Adrenal gland (tissue), 12 donors: ENCODE measurements around the gene SPARCL1. TPM values are rescaled to one million over a fixed set of nuclear protein-coding genes. Genes with fewer than 3 reads are reported as not detected.
"Not testable (repeated sequence)": the region's sequence is repeated elsewhere in the genome, so short reads cannot be mapped to it uniquely, and the experiment has no call there.

ENCODE experiments used
- DNase-seq, 7 donors: peaks; one replicate each; pipeline ENCODE4 v3.0.0-alpha.2; 2019 to 2020
- H3K27ac ChIP-seq, 5 donors: fragments of 200-600 bp; sonication (generic) in 4 of 5; 1 replicate in 3 of 5; 2 replicates in 2 of 5; pipeline versions ENCODE4 v1.5.1 to v1.8.0; 2016 to 2020; ENCODE audit warnings: mild to moderate bottlenecking in 1 of 5
- H3K27me3 ChIP-seq: fragments of 200-600 bp; 2 replicates; pipeline ENCODE4 v1.8.0; 2021
- H3K36me3 ChIP-seq, 2 donors: fragments of 200-600 bp; replicated peaks in 1 of 2; 1 replicate in 1 of 2; 2 replicates in 1 of 2; pipeline versions ENCODE4 v1.5.1 to v1.8.0; 2018 to 2022
- H3K4me1 ChIP-seq, 2 donors: fragments of 200-600 bp; replicated peaks in 1 of 2; 1 replicate in 1 of 2; 2 replicates in 1 of 2; pipeline versions ENCODE4 v1.5.1 to v1.8.0; 2018 to 2021
- H3K4me3 ChIP-seq, 4 donors: fragments of 200-600 bp; sonication (generic) in 3 of 4; one replicate each; pipeline ENCODE4 v1.5.1; 2016 to 2018
- H3K9me3 ChIP-seq, 3 donors: fragments of 200-600 bp; sonication (generic) in 1 of 3; replicated peaks in 1 of 3; 1 replicate in 2 of 3; 2 replicates in 1 of 3; pipeline versions ENCODE4 v1.5.1 to v1.8.0; 2016 to 2021
- CTCF ChIP-seq, 6 experiments: fragments of 450-650 bp in 4 of 6; fragments of 200-600 bp in 2 of 6; sonication (generic) in 1 of 6; IDR thresholded peaks; 1 replicate in 5 of 6; 2 replicates in 1 of 6; pipeline versions ENCODE4 v1.5.1 to v1.8.0; 2016 to 2021; ENCODE audit warnings: antibody characterized with exemption in 6 of 6, mild to moderate bottlenecking in 2 of 6, moderate library complexity in 1 of 6
- POLR2A ChIP-seq, 2 donors: fragments of 450-650 bp; IDR thresholded peaks; one replicate each; pipeline ENCODE4 v1.6.1; 2017; ENCODE audit warnings: antibody characterized with exemption in 2 of 2, mild to moderate bottlenecking in 2 of 2, moderate library complexity in 1 of 2
- WGBS, 4 donors: extraction: QIAGEN DNeasy Blood & Tissue Kit in 2 of 4; methylation state at CpG; one replicate each; pipeline versions ENCODE4 v1.1.5 to v1.1.7; 2013 to 2017; 5-methylcytosine and 5-hydroxymethylcytosine counted together
- intact Hi-C, 2 donors: fragments of 100-400 bp; cut with DNase I; formaldehyde crosslinking; loops; one replicate each; pipeline versions ENCODE4 v1.14.1 to v1.15.0; 2022 to 2023
- polyA plus RNA-seq, 3 donors: library from polyadenylated mRNA; stranded (reverse); fragments of 200-250 nt in 2 of 3; fragments of 350-450 nt in 1 of 3; fragmentation: Illumina TruSeq in 1 of 3; extraction: RNeasy Lipid Tissue Mini Kit (QIAGEN cat#74804) in 1 of 3; gene quantifications; one replicate each; pipeline ENCODE4 v1.2.3, GENCODE V29; 2013 to 2014
- total RNA-seq, 9 donors: library from RNA; depleted of rRNA in 4 of 9; stranded (reverse); fragments of >200 nt in 4 of 9; fragments of 120-200 nt in 1 of 9; fragmentation: NEBNext Ultra II Directional in 1 of 9; extraction: Animal tissue kit (Norgen Biotek cat#: 25700) in 1 of 9; gene quantifications; one replicate each; pipeline versions ENCODE4 v1.1.0 to v1.2.4, GENCODE V29; 2013 to 2023
- donor health status: healthy with polysubstance abuse.
- donor health status: Bipolar disorder and iron deficiency.
- donor health status: DM: yes; HTN: yes; CAD: no.
- donor health status: DM: no; HTN: no; CAD: no.
- donor health status: DM: no; HTN: no; CAD: no.
- donor health status: DM: yes; HTN: yes; CAD: no.

The SPARCL1 gene
- total and polyA plus RNA-seq, 12 donors, result 36.9 to 201 (median 124) TPM

- 25 to 66% (median 44%) methylated on average over 3 of the region's 3 CpGs for WGBS, 4 donors
- Histone ChIP-seq H3K4me1 (no peaks in the 10 kb centered on the region), H3K27me3 (no peaks in the 10 kb centered on the region), H3K4me3 (no peak overlapping the region), H3K9me3 (no peaks in the 10 kb centered on the region), H3K36me3 (no peaks in the 10 kb centered on the region), H3K27ac (peak overlapping the region in 1 of 5 donors; percentile 9)
- TF ChIP-seq POLR2A (IDR thresholded peaks at IDR 0.05) (no peak), CTCF (IDR thresholded peaks at IDR 0.05) (no peak)
- peak in 2 of 7 donors; percentile 21 to 30 for DNase-seq
- intact Hi-C loops, result no loop called here
These were observed 45.8 kb upstream of the SPARCL1 start for GRCh38 chr4:87574996-87575395.

GRCh38 chr4:87574376-87574775 lies 45.2 kb upstream of the SPARCL1 start:
- H3K27ac ChIP-seq, result peak overlapping the region in 1 of 5 donors; percentile 9
- DNase-seq, H3K27me3 ChIP-seq, H3K4me3 ChIP-seq, intact Hi-C loops, H3K36me3 ChIP-seq, H3K4me1 ChIP-seq, H3K9me3 ChIP-seq: not testable (repeated sequence)

GRCh38 chr4:87570290-87570805 lies 41.2 kb upstream of the SPARCL1 start:
- intact Hi-C loops, result no loop called here
- Histone ChIP-seq H3K4me3 (no peak overlapping the region), H3K9me3 (no peaks in the 10 kb centered on the region), H3K27ac (no peak overlapping the region), H3K27me3 (no peaks in the 10 kb centered on the region), H3K36me3 (no peaks in the 10 kb centered on the region), H3K4me1 (peaks cover 0 to 6% of the 10 kb centered on the region in 2 donors)
- no peak for TF ChIP-seq POLR2A (IDR thresholded peaks at IDR 0.05)
- TF ChIP-seq CTCF (IDR thresholded peaks at IDR 0.05), result no peak
- 70 to 84% (median 73%) methylated on average over 5 of the region's 5 CpGs for WGBS, 4 donors
- no peak for DNase-seq

GRCh38 chr4:87567191-87567590 lies 38.0 kb upstream of the SPARCL1 start:
- no peak for DNase-seq
- H3K9me3 ChIP-seq, result no peaks in the 10 kb centered on the region
- no peaks in the 10 kb centered on the region for H3K36me3 ChIP-seq
- no peak for TF ChIP-seq POLR2A (IDR thresholded peaks at IDR 0.05)
- no peak for TF ChIP-seq CTCF (IDR thresholded peaks at IDR 0.05)
- no peaks in the 10 kb centered on the region for H3K27me3 ChIP-seq
- H3K4me1 ChIP-seq, result peaks cover 0 to 6% of the 10 kb centered on the region in 2 donors
- intact Hi-C loops, result no loop called here
- H3K27ac ChIP-seq, result no peak overlapping the region
- WGBS, 4 donors, result 64 to 82% (median 73%) methylated on average over 2 of the region's 2 CpGs
- H3K4me3 ChIP-seq, result no peak overlapping the region

GRCh38 chr4:87566276-87566675 lies 37.1 kb upstream of the SPARCL1 start:
- no peak for DNase-seq
- H3K4me1 ChIP-seq, result peaks cover 0 to 6% of the 10 kb centered on the region in 2 donors
- no peak overlapping the region for H3K4me3 ChIP-seq
- 51 to 66% (median 60%) methylated on average over 2 of the region's 2 CpGs for WGBS, 4 donors
- H3K36me3 ChIP-seq, result no peaks in the 10 kb centered on the region
- no peaks in the 10 kb centered on the region for H3K9me3 ChIP-seq
- TF ChIP-seq POLR2A (IDR thresholded peaks at IDR 0.05) (no peak), CTCF (IDR thresholded peaks at IDR 0.05) (no peak)
- intact Hi-C loops, result no loop called here
- H3K27ac ChIP-seq, result no peak overlapping the region
- no peaks in the 10 kb centered on the region for H3K27me3 ChIP-seq
